ENCODE measurements around the gene TSPAN13.

- TF ChIP-seq CTCF (IDR thresholded peaks at IDR 0.05) (no peak), EP300 (IDR thresholded peaks at IDR 0.05) (no peak)
Observed at GRCh38 chr7:16774986-16775385, 21.4 kb downstream of the TSPAN13 start.
